GM21529 (cell line): ENCODE results near the gene CCDC167.
A peak's percentile ranks its signal among the peaks of the same experiment; 100 is the strongest.

ENCODE experiments used
- ATAC-seq: cut with Tn5 transposase; IDR thresholded peaks from one replicate; pipeline ENCODE4 v1.9.1; 2021; ENCODE audit not compliant: unreplicated experiment

The CCDC167 gene

DNA sequence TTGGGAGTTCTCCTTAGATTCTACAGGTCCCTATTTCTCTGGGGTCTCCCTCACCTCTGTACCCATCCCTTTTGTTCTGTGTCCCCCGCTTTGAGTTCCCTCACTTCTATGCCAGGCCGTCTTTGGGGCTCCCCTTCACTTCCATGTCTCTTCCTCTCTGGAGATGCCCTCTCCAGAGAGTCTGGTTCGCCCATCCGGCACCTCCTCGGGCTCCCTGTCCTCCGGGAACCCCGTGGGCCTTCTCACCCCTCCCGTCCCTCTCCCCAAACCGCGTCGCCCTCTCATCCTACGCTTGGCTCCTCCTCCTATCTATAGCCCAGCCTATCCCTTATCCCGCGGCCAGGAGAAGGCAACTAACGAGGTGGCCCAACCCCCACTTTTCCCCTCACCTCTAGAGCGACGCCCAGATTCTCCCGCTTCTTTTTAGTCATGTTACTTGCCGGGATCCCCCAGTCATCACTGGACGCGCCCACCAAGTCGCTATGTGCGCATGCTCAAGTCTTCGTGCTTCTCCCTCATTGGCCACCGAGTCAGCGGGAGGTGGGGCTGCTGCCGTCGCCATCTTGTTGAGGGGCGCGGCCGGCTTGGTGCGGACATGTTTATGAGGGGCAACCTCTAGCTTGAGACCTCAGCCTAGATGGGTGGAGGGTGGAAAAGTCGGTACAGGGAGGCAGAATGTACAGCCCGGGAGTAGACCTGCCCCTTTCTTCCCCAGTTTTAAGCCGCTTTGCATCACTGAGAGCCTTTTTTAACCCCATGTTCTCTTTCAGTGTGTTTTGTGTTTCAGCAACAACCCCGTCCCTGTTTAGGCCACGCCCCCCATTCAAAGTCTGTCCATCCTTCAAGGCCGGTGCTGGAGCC is at the start of gene CCDC167:
TSS of gene CCDC167 (minus strand) at position 461 of the 861 bp plus-strand sequence. CDS start at position 431, 30 bp downstream.
- ATAC-seq: peak; percentile 82

DNA sequence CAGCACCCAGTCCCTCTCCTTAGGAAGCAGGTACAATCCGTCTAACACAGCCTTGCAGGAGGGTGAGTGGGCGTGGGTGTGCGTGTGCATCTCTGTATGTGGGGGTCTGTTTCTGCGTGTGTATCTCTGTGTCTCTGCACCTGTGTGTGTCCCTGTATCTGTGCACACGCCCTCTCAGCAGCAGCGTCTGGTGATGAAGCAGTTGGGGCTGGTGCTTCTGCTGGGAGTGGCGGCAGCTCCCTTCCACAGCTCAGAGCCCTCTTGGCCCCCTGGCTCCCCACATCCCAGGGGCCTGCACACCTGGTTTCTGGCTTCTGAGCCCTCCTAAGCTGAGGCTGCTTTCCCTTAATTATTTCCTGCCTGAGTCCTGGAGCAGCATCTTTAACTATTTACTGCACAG is 49.5 kb upstream of the CCDC167 start:
- ATAC-seq: no peak

DNA sequence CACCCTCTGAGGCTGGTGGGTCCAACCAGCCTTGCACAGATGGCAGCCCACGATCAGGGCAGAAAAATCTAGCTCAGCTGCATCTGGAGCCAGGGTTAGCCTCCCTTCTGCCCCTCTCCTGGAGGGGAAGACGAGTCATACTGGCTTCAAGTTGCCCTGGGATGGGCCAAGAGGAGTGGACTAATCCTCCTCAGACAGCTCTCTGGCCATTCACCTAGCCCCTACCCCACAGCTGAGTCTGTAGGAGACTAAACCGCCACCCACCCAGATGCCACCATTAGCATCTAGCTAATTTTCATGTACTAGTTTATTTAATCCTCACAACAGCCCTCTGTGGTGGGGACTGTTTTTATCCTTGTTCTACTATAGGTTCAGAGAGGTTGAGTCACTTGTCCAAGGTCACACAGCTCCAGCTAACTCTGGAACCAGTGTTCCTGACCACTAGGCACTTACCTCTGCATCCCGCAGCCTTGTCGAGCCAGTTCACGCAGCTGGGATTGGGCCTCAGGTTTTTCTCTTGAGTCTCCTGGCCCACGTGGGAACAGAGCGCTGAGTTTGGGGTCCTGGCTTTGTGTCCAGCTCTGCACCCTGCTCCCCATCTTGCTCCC is 48.5 kb upstream of the CCDC167 start:
- no peak for ATAC-seq

DNA sequence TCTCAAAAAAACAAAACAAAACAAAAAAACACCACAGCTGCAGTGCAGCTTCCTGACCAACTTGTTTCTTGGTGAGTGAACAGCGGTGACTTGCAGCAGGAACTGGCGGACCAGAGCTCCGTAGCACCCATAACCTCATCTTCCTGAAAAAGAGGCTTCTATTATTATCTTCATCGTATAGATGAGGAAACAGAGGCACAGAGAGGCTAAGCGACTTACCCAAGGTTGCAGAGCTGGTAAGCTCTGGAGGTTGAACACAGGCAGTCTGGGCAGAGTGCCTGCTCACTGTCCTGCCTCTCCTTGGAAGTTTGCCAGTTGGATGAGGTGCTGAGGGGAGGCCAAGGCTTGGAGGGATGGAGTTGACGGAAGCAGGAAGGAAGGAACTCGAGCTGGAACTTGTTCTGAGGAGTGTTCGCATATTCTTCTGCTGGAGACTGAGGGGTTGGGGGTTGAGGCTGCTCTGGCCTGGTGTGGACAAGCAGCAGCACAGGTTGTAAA is 47.9 kb upstream of the CCDC167 start:
- no peak for ATAC-seq

DNA sequence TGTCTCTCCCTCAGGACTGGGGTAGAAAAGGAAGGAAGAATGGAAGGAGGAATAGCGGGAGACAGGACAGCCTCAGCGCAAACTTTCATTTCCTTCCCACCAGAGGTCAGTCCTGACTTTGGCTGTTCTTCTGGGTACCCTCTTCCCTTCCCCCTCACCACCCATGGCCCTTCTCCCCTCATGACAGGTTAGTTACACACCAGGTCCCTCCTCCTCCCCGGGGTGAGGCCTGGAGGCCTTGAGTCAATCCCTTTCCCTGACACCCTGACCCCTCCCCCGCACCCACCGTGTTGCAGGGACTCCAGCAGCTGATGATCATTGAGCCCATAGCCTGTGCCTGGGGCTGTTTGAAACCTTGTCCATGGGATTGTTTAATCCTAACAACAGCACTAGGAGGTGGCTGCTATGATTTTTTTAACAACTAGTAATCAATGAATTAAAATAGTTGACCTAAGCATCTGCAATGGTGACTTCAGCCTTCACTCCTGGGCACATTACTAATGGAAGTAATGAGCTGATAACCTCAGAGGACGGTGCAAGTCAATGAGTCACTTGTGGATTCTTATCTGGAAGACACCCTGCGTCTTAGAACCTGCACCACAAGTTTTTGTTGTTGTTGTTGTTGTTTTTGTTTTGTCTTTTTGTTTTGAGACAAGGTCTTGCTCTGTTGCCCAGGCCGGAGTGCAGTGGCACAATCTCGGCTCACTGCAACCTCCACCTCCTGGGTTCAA is 46.6 kb upstream of the CCDC167 start:
- ATAC-seq: no peak

DNA sequence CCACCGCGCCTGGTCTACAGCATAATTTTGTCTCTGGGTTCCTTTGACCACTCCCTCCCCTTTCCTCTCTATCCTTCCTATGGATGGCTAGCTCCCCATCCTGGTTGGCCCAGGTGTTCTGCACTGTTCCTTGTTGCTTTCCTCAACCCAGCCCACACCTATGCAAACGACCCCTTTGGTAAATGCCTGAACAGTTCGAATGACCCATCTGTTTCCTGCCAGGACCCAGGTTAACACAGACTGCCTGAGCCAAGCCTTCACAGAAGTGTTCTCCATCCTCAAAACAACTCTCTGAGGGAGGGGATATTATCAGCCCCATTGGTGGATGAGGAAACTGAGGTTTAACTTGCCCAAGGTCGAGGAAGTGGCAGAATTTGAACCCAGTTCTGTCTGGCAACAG is 44.8 kb upstream of the CCDC167 start:
- no peak for ATAC-seq

DNA sequence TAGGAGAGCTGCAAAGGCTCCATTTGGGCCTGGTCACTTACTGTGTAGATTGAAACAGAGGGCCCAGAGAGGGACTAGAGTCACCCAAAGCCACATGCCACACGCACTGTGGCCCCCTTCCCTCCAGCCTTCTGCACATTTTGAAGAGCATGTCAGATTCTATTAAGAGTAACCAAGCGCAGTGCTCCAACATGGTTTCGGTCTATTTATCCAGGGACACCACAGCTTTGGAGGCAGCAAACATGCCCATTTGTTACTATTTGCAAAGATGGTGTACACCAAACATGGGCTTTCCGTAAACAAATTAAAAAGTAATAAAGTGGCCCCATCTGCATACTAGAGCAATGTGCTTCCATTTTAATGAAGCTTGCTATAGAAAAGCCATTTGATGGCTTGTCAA is 43.7 kb upstream of the CCDC167 start:
- no peak for ATAC-seq

GRCh38 chr6:37541346-37541745 is 41.7 kb upstream of the CCDC167 start:
- no peak for ATAC-seq

- ATAC-seq: no peak
Observed at GRCh38 chr6:37540390-37540789, 40.7 kb upstream of the CCDC167 start.

DNA sequence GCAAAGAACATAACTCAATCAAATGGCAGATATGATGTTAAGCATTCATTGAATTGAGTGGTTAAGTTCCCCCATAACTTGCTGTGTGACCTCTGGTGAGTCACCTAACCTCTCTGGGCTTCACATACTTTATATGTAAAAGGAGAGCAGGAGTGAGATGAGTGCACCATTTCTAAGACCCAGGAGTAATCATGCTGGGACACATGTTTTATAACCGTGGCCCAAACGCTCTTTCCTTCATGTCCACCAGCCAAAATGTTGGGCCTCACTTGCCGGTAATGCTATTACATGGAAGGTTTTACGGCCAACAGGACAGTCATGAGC is 40.3 kb upstream of the CCDC167 start:
- no peak for ATAC-seq

- ATAC-seq: no peak
Observed at GRCh38 chr6:37539171-37540028, 39.7 kb upstream of the CCDC167 start.

- no peak for ATAC-seq
Observed at GRCh38 chr6:37538107-37538506, 38.4 kb upstream of the CCDC167 start.

- no peak for ATAC-seq
Observed at GRCh38 chr6:37537548-37537947, 37.9 kb upstream of the CCDC167 start.

DNA sequence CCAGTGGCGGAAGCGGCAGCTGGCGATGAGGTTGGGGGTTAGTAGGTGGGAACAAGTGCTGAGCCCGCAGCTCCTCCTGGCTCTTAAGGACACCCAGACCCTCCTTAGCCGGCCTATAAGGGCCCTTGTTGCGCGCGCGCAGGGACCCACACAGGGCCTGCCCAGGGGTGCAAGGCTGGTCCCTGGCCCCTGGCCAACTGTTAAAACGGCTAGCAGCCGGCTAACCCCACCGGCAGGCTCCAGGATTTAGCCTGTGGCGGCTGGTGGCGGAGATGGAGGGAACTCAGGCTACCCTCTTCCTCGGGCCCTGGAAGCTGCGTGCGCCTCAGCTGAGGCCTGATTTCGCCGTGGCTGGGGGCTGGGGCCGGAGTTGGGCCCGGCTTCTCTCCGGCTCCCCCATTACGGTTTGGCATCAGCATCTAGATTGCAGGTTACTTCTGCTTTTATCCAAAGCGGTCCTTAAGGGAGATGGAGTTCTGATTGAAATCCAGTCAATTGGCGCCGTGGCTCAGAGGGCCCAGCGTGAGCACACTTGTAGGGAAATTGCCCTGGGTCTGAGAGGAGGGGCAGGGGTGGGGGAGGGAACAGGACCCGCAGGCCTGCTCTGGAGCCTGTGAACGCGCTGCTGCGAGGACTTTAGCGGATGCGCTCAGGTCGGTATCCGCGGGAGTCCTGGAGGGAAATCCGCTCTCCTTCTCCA is 36.9 kb upstream of the CCDC167 start:
- no peak for ATAC-seq

GRCh38 chr6:37535759-37536490 is 36.2 kb upstream of the CCDC167 start:
- peak; percentile 51 for ATAC-seq

GRCh38 chr6:37535428-37535758 is 35.7 kb upstream of the CCDC167 start:
- no peak for ATAC-seq

DNA sequence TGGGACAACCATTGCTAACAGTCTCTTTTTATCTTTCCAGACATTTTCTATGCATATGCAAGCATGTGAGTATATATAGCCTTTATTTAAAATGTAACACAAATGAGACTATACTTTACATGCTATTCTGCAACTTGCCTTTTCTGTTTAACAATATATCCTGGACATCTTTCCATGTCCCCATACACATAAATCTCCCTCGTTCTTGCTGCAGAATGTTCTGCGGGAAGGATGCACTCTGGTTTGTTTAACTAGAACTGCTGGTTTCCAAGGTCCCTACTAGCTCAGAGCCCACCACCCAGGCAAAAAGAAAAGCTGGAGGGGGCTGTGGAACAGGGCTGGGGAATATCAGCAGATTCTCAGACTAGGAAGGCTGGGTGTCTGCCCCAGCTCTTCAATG is 35.2 kb upstream of the CCDC167 start:
- no peak for ATAC-seq

DNA sequence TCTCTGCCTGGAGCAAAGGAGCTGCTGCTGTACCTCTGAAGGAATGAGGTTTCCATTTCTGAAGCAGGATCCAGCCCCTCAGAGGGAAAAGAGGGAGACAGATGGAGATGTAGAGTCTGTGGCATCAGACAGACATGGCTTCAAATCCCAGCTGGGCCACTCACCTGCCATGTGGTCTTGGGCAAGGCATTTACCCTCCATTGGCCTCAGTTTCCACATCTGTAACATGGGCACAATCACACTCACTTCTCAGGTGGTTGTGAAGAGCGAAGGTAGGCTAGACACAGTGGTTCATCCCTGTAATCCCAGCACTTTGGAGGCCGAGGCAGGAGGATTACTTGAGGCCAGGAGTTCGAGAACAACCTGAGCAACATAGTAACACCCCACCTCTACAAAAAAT is 32.4 kb upstream of the CCDC167 start:
- ATAC-seq: no peak

DNA sequence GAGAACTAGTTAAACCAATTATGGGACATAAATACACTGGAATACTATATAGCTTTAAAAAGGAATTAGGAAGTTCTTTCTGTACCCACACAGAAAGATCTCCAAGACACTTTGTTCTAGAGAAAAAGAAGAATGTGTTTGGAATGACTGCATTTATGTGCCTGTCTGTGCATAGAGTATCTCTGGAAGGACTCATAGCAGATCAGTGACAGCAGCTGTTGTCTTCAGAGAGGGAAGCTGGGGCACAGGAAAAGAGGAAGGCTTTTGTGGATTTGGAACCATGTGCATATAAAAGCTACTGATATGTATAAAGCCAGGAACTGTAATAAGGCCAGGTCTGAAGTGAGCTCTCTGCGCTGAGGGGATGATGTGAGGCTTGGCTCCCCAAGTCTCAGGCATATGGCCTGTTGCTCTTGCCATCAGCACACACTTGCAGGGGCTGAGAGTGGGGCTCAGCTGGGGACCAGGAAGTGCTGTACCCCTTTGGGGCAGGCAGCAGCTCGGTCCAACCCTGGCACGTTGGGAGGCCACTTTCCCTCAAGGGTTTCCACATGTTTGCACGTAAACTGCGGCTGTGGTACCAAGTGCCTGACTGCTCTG is 31.8 kb upstream of the CCDC167 start:
- ATAC-seq: no peak
